ENCODE measurements around the gene CLOCK. TPM values are rescaled to one million over a fixed set of nuclear protein-coding genes. Genes with fewer than 3 reads are reported as not detected.

The CLOCK gene
- total RNA-seq, 1 donor from 2014 or later: 9.0 TPM

DNA sequence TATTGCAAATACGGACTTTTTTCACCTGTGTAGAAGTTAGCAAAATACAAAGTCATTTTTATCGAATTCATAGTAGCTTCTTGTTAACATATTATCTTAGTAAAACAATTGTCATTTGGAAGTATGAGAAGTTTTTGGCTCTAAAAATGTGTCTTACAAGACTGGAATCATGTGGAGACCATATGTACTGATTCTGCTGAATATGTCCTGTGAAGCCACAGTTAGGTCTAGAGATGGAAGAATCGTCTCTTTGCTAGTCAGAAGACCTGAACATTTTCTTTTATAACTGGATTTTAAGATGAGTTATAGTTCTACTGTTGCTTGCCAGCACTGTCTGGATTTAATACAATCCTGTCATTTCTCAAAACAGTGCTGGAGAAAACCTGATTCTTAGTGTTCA lies 121.9 kb downstream of the CLOCK start:
- intact Hi-C loops (cut with micrococcal nuclease): no loop called here

GRCh38 chr4:55416176-55416575 lies 130.5 kb downstream of the CLOCK start:
- intact Hi-C loops (cut with micrococcal nuclease): no loop called here

GRCh38 chr4:55411621-55412020 lies 135.1 kb downstream of the CLOCK start:
- intact Hi-C loops (cut with micrococcal nuclease): loop anchor here (2.0 kb wide), 1 partner anchor 13 kb away; no protein-coding TSS in a partner anchor

DNA sequence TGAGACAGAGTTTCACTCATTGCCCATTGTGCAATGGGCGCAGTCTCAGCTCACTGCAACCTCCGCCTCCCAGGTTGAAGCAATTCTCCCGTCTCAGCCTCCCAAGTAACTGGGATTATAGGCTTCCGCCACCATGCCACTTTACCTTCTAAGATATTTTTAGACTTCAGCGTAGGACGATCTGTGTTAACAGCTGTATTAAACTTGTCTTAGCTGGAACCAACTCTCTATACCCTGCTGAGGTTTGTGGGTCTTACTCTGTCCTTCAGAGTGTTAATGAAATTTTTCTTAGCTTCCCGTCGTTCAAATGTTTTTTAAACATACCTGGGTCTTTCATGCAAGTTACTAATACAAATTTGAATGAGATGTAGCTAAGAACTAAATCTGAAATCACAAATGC lies 136.3 kb downstream of the CLOCK start:
- intact Hi-C loops (cut with micrococcal nuclease): no loop called here

DNA sequence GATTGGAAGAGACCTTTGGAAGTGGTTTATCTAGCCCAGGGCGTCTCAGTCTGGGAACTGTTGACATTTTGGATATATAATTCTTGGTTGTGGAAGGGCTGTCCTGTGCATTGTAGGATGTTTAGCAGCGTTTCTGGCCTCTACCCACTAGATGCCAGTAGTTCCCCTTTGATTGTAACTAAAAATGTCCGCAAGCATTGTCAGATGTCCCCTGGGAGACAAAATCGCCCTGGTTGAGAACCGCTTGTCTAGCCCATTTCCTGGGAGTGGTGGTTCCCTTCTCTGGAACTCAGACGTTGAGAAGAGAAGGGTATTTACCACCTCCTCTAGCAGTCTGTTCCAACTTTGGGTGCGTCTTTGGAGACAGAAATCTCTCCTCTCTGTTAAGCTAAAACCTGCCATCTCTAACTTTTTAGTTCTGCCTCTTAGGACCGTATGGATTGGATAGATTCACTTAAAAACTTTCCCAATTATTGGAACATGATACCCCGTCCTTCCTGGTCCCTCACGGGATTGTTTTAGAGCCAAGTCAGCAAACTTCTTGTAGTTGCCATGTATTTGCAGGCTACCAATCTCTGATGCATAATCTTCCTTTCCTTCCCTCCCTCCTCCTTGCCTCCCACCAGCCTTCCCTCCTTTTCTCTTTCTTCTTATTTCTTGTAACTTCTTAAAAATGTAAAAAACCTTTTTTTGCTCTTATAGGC lies 137.1 kb downstream of the CLOCK start:
- intact Hi-C loops (cut with micrococcal nuclease): no loop called here

- intact Hi-C loops (cut with micrococcal nuclease): no loop called here
Observed at GRCh38 chr4:55407764-55408163, 138.9 kb downstream of the CLOCK start.

- intact Hi-C loops (cut with micrococcal nuclease): no loop called here
Observed at GRCh38 chr4:55407119-55407518, 139.6 kb downstream of the CLOCK start.

DNA sequence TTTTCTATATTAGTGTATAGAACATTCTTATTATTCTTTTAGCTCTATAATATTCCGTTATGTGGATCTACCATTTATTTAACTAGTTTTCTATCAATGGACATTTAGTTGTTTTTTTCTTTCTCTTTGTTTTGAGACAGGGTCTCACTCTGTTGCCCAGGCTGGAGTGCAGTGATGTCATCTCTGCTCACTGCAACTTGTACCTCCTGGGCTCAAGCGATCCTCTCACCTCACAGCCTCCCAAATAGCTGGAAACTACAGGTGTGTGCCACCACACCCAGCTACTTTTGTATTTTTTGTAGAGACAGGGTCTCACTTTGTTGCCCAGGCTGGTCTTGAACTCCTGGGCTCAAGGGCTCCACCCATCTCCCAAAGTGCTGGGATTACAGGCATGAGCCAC lies 140.2 kb downstream of the CLOCK start:
- intact Hi-C loops (cut with micrococcal nuclease): no loop called here

- intact Hi-C loops (cut with micrococcal nuclease): no loop called here
Observed at GRCh38 chr4:55405073-55405472, 141.6 kb downstream of the CLOCK start.

- intact Hi-C loops (cut with micrococcal nuclease): loop anchor here (2.0 to 10.0 kb wide), 4 partner anchors 13 to 1508 kb away; partner anchors contain the start of gene REST
Observed at GRCh38 chr4:55399581-55399980, 147.1 kb downstream of the CLOCK start.

DNA sequence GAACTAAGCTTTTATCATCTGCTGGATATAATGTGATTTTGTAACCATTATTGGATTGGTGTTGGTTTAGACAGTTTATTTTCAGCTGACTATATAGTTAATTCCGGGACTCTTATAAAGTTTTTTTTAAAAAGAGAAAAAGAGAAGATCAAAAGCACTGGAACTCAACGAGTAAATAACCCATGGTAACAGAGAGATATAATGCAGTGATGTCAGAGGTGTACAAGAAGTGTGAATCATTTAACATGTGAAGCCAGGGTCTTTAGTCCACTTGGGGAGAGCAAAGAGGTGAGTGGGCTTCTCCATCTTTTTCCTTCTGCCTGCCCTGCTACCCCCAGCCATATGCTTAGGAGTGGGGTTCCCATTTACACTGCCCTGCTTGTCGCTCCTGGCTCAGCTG lies 147.7 kb downstream of the CLOCK start:
- intact Hi-C loops (cut with micrococcal nuclease): loop anchor here (2.0 to 10.0 kb wide), 4 partner anchors 14 to 1508 kb away; partner anchors contain the start of gene REST

- intact Hi-C loops (cut with micrococcal nuclease): loop anchor here (2.0 to 10.0 kb wide), 4 partner anchors 14 to 1509 kb away; partner anchors contain the start of gene REST
Observed at GRCh38 chr4:55398461-55398860, 148.2 kb downstream of the CLOCK start.

DNA sequence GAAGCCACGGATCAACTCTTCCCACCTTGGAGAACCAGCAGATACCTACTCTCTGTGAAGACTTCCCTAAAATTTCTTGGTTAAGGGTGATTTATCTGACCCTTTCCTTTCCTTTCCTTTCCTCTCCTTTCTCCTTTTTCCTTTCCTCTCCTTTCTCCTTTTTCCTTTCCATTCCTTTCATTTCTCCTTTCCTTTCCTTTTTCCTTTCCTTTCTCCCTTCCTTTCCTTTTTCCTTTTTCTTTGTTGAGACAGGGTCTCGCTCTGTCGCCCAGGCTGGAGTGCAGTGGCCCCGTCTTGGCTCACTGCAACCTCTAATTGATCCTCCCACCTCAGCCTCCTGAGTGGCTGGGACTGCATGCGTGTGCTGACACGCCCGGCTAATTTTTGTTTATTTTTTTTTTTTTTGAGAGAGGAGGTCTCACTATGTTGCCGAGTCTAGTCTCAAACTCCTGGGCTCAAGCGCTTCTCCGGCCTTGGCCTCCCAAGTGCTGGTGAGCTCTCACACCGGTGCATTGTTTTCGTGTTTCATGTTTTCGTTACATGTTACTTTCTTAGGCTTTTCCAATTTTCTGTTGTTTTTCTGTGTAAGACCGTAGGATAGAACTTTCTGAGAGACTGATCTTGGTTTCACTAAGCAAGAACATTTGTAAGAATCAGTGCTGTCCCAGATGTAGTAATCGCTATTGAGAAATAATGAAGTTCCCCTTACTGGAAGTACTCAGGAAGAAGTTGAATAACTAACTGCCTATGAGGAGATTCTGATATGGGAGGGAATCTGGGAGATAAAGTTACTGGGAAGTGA lies 149.0 kb downstream of the CLOCK start:
- intact Hi-C loops (cut with micrococcal nuclease): loop anchor here (2.0 to 10.0 kb wide), 5 partner anchors 15 to 1581 kb away; partner anchors contain the start of genes POLR2B and REST

DNA sequence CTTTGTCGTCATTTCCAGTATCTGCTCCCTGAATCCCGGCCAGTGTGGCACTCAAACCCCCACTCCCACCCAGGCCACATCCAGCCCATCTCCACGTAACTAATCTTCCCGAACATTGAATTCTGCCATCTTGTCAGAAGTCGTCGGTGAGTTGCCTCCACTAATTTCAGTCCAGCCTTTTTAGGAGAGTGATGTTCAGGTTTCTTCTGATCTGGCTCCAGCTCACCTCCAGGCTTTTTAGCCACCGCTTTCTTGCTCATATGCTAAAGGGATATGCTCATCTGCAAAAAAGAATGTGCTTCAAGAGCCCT lies 149.6 kb downstream of the CLOCK start:
- intact Hi-C loops (cut with micrococcal nuclease): loop anchor here (2.0 to 10.0 kb wide), 4 partner anchors 470 to 1582 kb away; partner anchors contain the start of genes POLR2B and REST

DNA sequence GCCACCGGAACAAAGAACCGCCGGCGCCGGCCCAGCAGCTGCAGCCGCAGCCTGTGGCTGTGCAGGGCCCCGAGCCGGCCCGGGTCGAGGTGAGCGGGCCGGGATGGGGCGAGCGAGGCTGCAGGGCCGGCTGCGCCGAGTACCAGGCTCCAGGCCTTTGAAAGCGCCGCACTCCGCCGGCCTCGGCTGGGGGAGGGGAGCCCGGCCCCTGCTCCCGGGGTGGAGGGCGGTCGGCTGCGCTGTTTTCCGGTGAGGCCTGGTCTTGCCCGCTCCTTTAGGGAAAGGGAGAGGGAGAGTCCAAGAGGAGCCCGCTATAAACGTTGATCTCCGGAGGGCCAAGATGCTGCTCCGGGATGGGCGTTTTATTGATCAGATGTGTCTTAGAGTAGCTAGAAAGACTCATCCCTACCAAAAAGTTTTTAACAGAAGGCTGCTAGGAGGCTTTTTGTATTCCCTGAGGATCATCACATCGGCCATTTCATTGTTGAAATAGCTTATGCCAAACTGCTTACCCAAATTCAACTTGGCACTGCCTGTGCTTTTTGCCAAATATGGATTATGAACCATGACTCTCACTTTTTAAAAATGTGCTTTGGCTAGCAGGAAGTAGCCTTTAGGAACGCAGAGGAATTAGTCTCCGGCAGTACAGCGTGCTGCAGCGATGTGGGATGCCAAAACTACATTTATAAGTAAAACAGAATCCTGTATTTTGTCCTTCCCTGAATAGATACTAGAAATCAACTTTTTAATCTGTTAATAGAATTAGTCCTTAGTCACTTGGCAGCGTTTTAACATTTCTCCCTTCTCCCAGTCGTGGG lies 150.2 kb downstream of the CLOCK start:
- intact Hi-C loops (cut with micrococcal nuclease): loop anchor here (2.0 to 10.0 kb wide), 4 partner anchors 471 to 1582 kb away; partner anchors contain the start of genes POLR2B and REST

- intact Hi-C loops (cut with micrococcal nuclease): loop anchor here (1.0 to 10.0 kb wide), 12 partner anchors 9 to 1583 kb away; partner anchors contain the start of genes CEP135, CLOCK, EXOC1 and POLR2B
Observed at GRCh38 chr4:55395529-55396307, 151.0 kb downstream of the CLOCK start, which contains the start of gene TMEM165. Gene TMEM165 (plus strand): TSS chr4:55395957. CDS start chr4:55396190, 233 bp downstream.

- intact Hi-C loops (cut with micrococcal nuclease): loop anchor here (1.0 to 10.0 kb wide), 11 partner anchors 9 to 1512 kb away; partner anchors contain the start of genes CEP135, CLOCK, EXOC1 and PPAT
Observed at GRCh38 chr4:55395218-55395528, 151.5 kb downstream of the CLOCK start.

DNA sequence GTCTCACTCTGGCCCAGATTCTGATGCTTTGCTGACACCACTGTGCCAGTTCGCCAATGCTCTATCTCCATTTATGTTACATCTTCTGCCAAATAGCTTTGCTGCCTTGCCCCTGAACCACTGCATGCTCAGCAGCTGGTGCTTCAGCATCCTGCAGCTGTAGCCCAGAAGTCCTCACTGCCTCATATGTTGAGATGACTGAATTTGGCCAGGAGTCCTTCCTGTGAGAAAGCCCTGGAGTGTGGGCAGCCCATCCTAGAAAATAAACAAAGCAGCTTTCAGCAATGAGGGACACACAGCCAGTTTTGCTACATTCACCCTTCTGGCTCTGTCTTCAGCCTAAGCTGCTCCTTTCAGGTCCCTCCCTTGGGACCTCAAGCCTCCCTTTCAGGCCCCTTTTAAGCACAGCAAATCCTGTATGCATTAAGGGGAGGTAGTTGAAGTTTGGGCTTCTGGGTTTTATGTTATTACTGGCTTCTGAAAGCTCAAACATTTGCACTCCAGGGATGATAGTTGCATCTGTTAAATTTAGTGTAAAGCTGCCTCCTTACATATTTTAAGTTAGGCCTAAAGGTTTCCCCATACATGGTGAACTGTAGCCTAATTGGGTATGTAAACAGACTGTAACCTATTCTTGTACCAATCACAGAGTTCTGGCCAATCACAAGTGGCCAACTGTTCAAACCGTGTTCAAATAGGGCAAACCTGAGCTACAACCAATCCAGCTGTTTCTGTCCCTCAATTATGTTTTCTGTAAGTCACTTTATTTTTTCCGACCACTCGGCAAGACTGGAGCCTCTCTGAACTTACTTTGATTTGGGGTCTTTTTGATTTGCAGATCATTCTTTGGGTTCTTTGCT lies 153.0 kb downstream of the CLOCK start:
- intact Hi-C loops (cut with micrococcal nuclease): loop anchor here (2.0 to 10.0 kb wide), 4 partner anchors 995 to 1261 kb away; partner anchors contain the start of gene PPAT

- intact Hi-C loops (cut with micrococcal nuclease): loop anchor here (1.0 kb wide), 1 partner anchor 8 kb away; the partner anchor contains the start of gene TMEM165
Observed at GRCh38 chr4:55386840-55387239, 159.9 kb downstream of the CLOCK start.

All from T-helper 1 cell treated with Interleukin-12 subunit alpha and Interleukin-12 subunit beta and Interleukin-4 antibody, amounts not matched to agents 30 ng/mL and 1 ng/mL, for 36 hours (primary cell).